Anterior cingulate cortex (tissue), 58 donors: ENCODE measurements around the gene TICRR.
"Not testable (repeated sequence)": the region's sequence is repeated elsewhere in the genome, so short reads cannot be mapped to it uniquely, and the experiment has no call there.

ENCODE experiments used
- DNase-seq, 58 donors: peaks; one replicate each; lab custom pipeline; 2025; lab: John Stamatoyannopoulos, UW

TICRR gene

GRCh38 chr15:89566621-89567294 lies 8.5 kb upstream of the TICRR start:
- DNase-seq: no peak

DNA sequence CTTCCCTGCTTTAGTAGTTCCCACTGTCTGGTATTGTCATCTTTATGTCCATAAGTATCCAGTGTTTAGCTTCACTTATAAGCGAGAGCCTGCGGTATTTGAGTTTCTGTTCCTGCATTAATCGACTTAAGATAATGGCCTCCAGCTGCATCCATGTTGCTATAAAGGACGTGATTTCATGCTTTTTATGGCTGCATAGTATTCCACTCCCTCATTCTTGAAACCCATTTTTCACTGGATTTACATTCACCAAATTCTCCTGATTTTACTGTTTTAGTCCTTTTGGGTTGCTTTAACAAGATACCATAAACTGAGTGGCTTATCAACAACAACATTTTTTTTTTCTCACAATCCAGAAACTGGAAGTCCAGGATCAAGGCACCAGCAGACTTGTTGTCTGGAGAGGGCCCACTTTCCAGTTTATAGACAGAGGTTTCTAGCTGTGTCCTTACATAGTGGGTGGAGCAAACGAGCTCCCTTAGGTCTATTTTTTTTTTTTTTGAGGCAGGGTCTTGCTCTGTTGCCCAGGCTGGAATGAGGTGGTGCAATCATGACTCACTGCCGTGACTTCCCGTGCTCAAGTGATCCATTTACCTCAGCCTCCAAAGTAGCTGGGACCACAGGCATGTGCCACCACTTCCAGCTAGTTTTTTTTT lies 6.1 kb upstream of the TICRR start:
- DNase-seq: no peak

GRCh38 chr15:89575656-89576416 lies 567 bp downstream of the TICRR start:
- peak in 3 of 58 donors; percentile 32 to 37 (median 36) for DNase-seq

DNA sequence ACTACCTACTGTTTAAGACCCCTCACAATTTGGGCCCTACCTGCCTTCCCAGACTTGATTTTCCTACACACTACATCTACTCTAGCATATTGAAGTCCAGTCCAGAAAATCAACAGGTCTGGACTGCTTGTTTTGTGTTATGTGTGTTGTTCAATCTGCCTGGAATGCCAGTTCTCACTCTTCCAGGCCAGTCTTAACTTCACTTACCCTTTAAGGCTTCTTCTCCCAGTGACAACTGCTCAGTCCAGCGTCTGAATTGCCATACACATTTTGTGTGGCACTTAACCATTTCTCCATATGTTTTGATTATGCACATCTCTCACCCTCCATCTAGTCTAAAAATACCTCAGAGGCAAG lies 1.1 kb downstream of the TICRR start:
- no peak for DNase-seq

GRCh38 chr15:89577776-89578115 lies 2.5 kb downstream of the TICRR start:
- no peak for DNase-seq

- DNase-seq: no peak
These were observed 2.9 kb downstream of the TICRR start for GRCh38 chr15:89578146-89578545.

- DNase-seq: not testable (repeated sequence)
These were observed 5.5 kb downstream of the TICRR start for GRCh38 chr15:89580747-89581146.

DNA sequence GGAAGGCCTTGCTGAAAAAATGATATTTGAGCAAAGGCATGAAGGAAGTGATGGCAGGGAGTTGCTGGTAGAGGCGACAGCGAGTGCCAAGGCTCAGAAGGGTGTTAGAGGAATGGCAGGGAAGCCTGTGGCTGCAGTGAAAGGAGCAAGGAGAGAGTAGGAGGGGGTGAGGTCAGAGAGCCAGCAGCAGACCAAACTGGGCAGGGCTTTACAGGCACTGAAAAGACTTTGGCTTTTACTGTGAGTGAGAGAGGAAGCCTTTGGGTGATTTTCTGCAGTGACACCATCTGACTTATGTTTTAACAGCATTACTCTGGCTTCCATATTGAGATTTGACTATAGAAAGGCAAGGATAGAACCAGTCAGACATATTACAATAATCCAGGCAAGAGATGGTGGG lies 11.4 kb downstream of the TICRR start:
- no peak for DNase-seq

GRCh38 chr15:89587955-89588354 lies 12.7 kb downstream of the TICRR start:
- no peak for DNase-seq

DNA sequence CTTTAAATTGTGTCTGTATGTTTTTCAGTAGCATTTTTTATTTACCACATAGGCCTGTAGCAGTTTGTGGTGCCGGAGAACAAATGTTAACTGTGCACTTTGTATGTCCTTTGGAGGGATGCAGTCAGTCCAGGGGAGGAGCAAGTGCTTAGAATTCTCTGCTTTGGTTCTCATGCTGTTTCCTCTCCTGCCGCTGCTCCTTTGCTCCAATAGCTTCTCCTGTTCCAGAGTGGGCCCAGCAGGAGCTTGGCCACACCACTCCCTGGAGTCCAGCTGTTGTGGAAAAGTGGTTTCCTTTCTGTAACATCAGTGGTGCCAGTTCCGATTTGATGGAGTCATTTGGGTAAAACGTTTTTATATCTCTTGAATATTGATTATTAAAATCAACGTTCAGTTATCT lies 16.6 kb downstream of the TICRR start:
- no peak for DNase-seq

GRCh38 chr15:89593018-89593417 lies 17.7 kb downstream of the TICRR start:
- no peak for DNase-seq

GRCh38 chr15:89599021-89599420 lies 23.8 kb downstream of the TICRR start:
- DNase-seq: no peak

- no peak for DNase-seq
These were observed 36.0 kb downstream of the TICRR start for GRCh38 chr15:89611317-89611716.

- DNase-seq: no peak
These were observed 37.8 kb downstream of the TICRR start for GRCh38 chr15:89613031-89613430.

DNA sequence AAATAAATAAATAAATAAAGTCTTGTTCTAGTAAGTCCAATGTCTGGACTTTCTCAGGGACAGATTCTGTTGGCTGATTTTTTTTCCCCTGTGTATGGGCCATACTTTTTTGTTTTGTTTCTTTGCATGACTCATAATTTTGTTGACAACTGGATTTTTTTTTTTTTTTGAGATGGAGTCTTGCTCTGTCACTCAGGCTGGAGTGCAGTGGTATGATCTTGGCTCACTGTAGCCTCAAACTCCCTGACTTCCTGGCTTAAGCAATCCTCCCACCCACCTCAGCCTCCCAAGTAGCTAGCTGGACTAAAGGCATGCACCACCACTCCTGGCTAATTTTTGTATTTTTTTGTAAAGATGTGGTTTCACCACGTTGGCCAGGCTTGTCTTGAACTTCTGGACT lies 38.9 kb downstream of the TICRR start:
- DNase-seq: no peak

DNA sequence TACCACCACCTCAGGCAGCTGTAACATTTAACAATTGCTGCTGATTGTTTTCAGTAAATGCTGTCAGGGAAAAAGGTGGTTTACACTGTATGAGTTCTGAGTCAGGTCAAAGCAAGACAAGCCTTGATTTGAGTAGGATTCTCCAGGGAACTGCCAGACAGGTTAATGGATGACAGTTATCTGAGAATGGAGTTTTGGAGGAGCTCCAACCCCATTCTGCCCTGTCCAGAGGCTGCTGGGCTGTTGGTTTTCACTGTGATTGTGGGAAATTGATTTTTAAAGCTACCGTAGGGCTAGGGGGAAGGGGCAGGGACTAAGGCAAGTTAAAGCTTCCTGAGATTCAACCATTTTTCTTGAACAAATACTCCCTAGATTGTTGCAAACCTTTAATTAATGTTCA lies 39.9 kb downstream of the TICRR start:
- DNase-seq: no peak

DNA sequence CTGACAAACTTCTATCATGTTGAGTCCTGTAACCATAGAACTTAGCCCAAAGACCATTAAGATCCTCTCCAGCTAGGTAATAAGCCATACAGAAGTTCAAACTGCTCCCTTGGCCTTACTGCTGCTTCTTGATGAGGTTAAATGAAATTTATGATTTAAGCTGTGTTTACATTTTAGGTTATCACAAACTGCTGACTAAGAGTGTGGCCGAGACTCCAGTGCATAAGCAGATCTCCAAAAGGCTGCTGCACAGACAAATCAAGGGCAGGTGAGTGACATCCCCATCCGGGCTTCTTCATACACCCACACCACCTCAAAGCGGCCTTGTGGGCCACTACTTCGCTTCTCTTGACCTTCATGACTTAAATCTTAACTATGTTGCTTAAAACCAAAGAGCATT lies 41.0 kb downstream of the TICRR start:
- DNase-seq: no peak

GRCh38 chr15:89621547-89621946 lies 46.3 kb downstream of the TICRR start:
- DNase-seq: no peak

DNA sequence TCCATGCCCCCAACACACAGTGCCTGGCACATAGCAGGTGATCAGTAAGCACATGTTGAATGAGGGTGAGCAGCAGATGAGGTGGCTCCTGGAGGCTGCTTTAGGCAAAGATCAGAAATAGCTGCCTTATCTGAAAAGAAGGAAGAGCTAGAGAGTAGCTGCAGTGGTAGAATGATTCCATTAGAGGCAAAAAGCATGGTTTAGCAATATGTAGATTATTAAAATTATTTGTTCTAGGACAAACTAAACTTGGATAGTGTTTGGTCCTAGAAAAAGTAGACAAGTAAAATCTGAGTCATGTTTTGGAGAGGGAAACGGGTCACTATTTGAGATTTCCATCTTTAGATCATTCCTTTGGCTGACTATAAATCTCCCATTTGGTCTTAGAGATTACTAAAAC lies 47.9 kb downstream of the TICRR start:
- DNase-seq: no peak

DNA sequence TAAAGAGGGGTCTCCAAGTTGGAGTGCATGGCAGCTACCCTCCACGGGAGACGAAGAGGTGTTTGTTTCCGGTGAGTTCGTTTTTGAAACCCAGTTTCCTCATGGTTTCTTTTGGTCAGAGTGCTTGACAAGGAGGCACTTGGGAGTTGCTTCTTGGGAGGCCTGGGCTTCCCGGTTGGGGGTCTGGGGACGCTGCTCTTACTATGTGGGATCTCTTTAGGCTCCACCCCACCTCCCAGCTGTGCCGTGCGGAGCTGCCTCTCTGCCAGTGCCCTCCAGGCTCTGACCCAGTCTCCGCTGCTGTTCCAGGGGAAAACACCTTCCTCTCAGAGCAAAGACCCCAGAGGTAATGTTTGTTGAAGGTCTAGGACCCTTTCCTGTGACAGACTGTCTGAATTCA lies 50.4 kb downstream of the TICRR start:
- DNase-seq: no peak

- no peak for DNase-seq
These were observed 52.1 kb downstream of the TICRR start for GRCh38 chr15:89627256-89627970.
